ENCODE results near the gene EIF4G1. TPM values are rescaled to one million over a fixed set of nuclear protein-coding genes. Genes with fewer than 3 reads are reported as not detected.

The EIF4G1 gene
- total RNA-seq, 2 donors from 2014 or later = 229 to 275 TPM

DNA sequence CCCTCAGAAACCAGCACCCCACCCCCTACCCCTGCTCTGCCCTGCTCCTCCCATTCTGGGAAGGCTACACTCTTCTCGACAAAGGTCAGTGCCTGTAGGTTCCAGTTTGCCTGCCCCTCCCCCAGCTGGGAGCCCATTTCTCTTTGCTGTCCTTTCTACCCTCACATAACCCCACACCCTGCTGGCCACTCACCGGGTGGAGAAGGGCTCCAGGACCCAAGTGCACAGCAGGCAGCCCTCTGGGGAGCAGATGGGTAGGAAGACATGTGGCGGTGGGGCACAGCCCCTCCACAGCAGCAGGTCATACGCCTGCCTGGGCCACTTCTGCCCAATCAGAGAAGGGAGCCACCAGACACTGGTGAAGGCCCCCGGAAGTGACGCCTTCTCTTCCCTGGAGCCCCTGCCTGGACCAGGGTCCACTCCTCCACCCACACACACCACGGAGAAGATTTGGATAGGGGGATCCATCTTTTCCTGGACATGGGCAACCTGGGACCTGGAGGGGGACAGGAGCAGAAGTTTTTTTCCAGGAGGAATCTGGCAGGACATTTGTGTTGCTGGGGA, 63.6 kb downstream of the EIF4G1 start, which contains the start of gene THPO:
Gene THPO (minus strand): TSS at position 326 of the 564 bp plus-strand sequence. CDS start 1,948 bp downstream, outside the sequence.
- DNase-seq (no peak), ATAC-seq (no peak)
- intact Hi-C loops (cut with DNase I) = loop anchor here (10.0 kb wide), 3 partner anchors 137 to 397 kb away; no protein-coding TSS in a partner anchor

DNA sequence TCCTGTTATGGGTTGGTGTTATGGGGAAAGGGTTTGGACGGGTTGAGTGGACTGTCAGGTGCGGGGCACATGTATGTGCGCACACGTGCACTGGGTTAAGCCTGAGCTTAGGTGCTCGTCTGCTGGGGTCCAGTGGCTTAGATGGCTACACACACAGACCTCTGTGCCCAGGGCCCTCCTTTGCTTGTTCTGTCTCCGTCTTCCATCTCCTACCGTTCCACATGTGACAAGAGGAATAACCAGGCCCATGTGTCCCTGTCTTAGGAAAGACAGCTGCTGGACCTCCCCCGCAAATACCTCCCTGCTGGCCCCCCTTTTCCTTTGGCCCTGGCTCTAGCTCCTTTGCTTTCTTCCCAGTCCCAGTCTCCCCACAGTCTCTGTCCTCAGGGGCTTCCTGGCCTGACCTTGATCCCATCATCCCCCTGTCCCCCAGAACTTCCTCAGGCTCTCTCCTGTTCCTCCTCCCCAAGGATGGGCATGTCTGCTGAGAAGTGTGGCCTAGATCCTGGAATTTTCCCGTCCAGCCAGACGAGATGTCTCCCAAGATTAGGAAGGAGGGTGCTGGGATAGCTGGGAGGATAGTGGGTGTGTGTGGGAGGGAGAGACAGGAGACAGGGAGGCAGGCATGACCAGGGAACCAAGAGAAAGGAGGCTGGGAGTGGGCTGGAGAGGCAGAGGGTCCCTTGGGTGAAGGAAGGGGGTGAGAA, 64.4 kb downstream of the EIF4G1 start:
- DNase-seq (no peak), ATAC-seq (no peak)
- intact Hi-C loops (cut with DNase I) = loop anchor here (10.0 kb wide), 3 partner anchors 136 to 396 kb away; no protein-coding TSS in a partner anchor

DNA sequence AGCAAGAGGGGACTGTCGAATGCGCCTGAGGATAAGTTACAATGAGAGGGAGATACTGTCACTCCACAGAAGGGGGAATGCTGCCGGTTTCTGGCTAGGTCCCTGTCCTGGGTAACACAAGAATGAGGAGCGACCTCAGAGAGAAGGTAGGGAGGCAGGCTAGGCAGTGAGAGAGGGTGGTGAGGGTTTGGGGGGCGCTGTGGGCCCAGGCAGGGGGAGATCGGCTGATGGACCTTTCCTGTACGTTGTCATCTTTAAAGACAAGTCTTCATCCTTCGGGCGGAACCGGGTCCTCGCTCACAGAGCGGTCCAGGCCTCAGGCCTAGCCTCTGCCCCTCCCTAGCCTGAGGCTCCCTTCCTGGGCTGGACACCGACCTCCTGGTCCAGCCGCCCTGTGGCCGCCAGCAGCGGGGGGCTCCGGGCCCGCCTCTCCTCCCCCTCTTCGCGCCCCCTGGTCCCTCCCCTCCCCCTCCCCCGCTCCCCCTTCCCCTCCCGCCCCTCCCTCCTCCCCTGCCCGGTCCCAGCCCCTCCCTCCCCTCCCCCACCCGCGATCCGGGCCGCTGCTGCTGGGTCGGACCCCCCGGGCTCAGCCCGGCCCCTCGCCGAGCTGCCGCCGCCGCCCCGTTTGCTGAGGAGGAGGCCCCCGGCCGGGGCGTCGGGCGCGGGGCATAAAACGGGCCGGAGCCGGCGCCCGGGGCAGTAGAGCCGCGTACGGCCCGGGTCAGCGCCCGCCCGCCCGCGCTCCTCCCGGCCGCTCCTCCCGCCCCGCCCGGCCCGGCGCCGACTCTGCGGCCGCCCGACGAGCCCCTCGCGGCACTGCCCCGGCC, 65.2 kb downstream of the EIF4G1 start, which contains the start of gene CHRD:
Gene CHRD (plus strand): TSS at position 697 of the 827 bp plus-strand sequence. CDS start 265 bp downstream, outside the sequence.
- intact Hi-C loops (cut with DNase I) = loop anchor here (10.0 kb wide), 4 partner anchors 135 to 405 kb away; no protein-coding TSS in a partner anchor
- DNase-seq = no peak
- peak; percentile 39 to 55 for ATAC-seq

DNA sequence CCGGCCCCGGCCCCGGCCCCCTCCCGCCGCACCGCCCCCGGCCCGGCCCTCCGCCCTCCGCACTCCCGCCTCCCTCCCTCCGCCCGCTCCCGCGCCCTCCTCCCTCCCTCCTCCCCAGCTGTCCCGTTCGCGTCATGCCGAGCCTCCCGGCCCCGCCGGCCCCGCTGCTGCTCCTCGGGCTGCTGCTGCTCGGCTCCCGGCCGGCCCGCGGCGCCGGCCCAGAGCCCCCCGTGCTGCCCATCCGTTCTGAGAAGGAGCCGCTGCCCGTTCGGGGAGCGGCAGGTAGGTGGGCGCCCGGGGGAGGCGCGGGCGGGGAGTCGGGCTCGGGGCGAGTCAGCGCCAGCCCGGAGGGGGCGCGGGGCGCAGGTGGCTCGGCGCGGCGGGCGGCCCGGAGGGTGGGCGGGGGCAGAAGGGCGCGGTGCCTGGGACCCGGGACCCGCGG, 65.8 kb downstream of the EIF4G1 start:
- peak; percentile 75 for DNase-seq
- intact Hi-C loops (cut with DNase I) = loop anchor here in 1 of 2 donors (10.0 kb wide), 1 partner anchor 405 kb away; no protein-coding TSS in a partner anchor
- peak; percentile 45 to 51 for ATAC-seq

DNA sequence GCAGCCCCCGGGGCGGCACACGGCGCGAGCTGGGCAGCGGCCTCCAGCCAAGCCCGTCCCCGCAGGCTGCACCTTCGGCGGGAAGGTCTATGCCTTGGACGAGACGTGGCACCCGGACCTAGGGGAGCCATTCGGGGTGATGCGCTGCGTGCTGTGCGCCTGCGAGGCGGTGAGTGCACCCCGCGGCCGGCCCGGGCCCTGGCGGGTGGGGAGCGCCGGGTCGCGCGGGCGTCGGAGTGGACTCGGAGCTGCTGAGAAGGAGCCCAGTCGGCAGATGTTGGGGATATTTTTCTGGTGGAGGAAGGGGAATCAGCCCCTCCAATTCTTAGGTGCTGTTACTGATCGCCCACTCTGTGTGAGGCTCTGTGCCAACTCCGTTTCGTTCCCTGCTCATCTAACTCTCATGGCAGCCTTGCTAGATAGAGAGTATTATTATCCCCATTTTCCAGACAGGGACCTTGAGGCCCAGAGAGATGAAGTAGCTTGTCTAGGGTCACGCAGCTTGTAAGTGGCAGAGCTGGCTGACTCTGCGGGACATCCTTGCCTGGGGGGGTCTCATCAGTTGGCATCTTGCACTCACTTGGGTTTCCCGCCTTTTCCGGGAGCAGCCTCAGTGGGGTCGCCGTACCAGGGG, 66.3 kb downstream of the EIF4G1 start:
- ATAC-seq = peak in 1 of 2 donors; percentile 3
- no peak for DNase-seq
- intact Hi-C loops (cut with DNase I) = loop anchor here in 1 of 2 donors (10.0 kb wide), 1 partner anchor 404 kb away; no protein-coding TSS in a partner anchor

DNA sequence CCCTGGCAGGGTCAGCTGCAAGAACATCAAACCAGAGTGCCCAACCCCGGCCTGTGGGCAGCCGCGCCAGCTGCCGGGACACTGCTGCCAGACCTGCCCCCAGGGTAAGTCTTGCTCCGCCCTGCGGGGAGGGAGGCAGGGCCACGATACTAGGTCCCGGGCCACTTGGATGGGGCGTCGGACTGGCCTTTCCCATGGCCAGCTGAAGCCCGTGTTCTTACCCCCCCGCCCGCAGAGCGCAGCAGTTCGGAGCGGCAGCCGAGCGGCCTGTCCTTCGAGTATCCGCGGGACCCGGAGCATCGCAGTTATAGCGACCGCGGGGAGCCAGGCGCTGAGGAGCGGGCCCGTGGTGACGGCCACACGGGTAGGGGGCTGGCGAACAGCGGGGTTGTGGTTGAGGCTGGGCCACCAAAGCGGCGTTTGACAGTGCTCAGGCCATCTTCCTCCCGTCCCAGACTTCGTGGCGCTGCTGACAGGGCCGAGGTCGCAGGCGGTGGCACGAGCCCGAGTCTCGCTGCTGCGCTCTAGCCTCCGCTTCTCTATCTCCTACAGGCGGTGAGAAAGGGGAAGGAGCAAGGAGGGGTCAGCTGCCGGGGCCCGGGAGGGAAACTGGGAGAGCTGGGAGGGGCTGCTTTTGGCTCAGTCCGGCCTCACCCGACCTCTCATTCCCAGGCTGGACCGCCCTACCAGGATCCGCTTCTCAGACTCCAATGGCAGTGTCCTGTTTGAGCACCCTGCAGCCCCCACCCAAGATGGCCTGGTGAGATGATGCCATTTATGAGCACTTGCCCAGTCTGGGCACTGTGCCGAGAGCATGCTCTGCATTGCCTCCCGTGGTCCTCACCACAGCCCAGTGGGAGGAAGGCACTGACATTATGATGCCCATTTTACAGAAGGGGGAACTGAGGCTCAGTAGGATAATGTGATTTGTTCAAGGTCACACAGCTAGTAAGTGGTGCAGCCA, 67.1 kb downstream of the EIF4G1 start:
- intact Hi-C loops (cut with DNase I) = loop anchor here in 1 of 2 donors (10.0 kb wide), 1 partner anchor 403 kb away; no protein-coding TSS in a partner anchor
- DNase-seq = peak; percentile 60
- ATAC-seq = peak; percentile 52 to 55

DNA sequence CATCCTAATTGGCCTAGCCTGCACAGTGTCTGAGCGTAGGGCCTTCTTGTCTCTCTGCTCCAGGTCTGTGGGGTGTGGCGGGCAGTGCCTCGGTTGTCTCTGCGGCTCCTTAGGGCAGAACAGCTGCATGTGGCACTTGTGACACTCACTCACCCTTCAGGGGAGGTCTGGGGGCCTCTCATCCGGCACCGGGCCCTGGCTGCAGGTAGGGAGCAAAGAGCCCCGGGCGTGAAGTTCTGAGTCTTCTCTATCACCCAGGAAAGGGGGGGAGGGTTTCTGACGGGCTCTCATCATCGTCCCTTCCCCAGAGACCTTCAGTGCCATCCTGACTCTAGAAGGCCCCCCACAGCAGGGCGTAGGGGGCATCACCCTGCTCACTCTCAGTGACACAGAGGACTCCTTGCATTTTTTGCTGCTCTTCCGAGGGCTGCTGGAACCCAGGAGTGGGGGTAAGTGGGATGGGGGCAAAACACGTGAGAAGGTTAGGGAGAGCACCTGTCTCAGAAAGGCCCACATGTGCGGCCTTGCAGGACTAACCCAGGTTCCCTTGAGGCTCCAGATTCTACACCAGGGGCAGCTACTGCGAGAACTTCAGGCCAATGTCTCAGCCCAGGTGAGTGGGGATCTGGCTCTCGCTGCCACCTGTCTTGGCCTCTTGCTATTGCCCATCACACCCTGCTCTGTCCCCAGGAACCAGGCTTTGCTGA, 68.1 kb downstream of the EIF4G1 start:
- intact Hi-C loops (cut with DNase I) = loop anchor here in 1 of 2 donors (10.0 kb wide), 1 partner anchor 402 kb away; no protein-coding TSS in a partner anchor
- no peak for ATAC-seq

DNA sequence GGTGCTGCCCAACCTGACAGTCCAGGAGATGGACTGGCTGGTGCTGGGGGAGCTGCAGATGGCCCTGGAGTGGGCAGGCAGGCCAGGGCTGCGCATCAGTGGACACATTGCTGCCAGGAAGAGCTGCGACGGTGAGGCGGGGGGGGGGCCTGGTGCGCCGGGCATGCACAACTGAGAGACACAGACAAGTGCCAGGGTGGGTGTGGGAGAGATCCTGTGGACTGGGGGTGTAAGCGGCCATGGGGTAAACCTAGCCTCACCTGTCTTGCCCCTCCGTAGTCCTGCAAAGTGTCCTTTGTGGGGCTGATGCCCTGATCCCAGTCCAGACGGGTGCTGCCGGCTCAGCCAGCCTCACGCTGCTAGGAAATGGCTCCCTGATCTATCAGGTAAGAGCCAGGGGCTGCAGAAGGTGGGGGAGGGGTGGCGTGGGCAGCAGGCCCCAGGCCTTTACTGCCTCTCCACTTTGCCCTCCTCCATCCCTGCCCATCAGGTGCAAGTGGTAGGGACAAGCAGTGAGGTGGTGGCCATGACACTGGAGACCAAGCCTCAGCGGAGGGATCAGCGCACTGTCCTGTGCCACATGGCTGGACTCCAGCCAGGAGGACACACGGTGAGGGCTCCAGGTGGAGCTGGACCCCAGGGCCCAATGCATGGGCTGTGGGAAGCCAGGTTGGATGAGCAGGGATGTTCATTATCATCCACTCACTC, 68.8 kb downstream of the EIF4G1 start:
- intact Hi-C loops (cut with DNase I) = loop anchor here in 1 of 2 donors (10.0 kb wide), 1 partner anchor 402 kb away; no protein-coding TSS in a partner anchor
- ATAC-seq = no peak
- no peak for DNase-seq

More for the DNA sequence above, 68.1 kb downstream of the EIF4G1 start:
- DNase-seq = no peak

DNA sequence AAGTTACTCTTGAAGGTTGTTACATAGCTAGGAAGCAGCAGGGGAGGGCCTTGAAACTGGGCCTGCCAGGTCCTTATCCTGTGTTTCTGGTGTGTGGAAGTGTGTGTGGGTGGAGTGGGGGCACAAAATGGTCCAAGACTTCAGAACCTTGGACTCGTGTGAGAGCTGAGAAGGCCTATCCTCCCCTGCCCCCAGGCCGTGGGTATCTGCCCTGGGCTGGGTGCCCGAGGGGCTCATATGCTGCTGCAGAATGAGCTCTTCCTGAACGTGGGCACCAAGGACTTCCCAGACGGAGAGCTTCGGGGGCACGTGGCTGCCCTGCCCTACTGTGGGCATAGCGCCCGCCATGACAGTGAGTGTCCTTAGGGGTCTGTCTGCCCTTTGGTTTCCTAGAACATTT, 69.9 kb downstream of the EIF4G1 start:
- ATAC-seq = no peak
- intact Hi-C loops (cut with DNase I) = loop anchor here in 1 of 2 donors (10.0 kb wide), 1 partner anchor 400 kb away; no protein-coding TSS in a partner anchor
- DNase-seq = no peak

Other genes starting within 250 kb of the EIF4G1 start
- not detected for gene HTR3E, start 217.5 kb upstream of the EIF4G1 start, total RNA-seq
- gene EIF2B5, start 179.2 kb upstream of the EIF4G1 start, total RNA-seq = 10 to 100 TPM; 29.1 to 30.5 TPM
- gene DVL3, start 159.2 kb upstream of the EIF4G1 start, total RNA-seq = 10 to 100 TPM; 42.6 to 66.2 TPM
- gene AP2M1, start 139.8 kb upstream of the EIF4G1 start, total RNA-seq = 100 to 1,000 TPM; 278 to 314 TPM
- gene ABCF3, start 128.4 kb upstream of the EIF4G1 start, total RNA-seq = 10 to 100 TPM; 54.4 to 78.2 TPM
- not detected for gene VWA5B2, start 85.0 kb upstream of the EIF4G1 start, total RNA-seq
- gene ALG3, start 65.6 kb upstream of the EIF4G1 start, total RNA-seq = 10 to 100 TPM; 23.2 to 28.2 TPM
- gene EEF1AKMT4, start 64.9 kb upstream of the EIF4G1 start, total RNA-seq = 1 to 10 TPM; 1.9 to 3.1 TPM
- gene CAMK2N2, start 53.1 kb upstream of the EIF4G1 start, total RNA-seq = under 1 TPM in 1 of 2 donors, not detected in 1; 0.18 TPM
- 1 to 10 TPM in 1 of 2 donors, not detected in 1; 1.1 TPM for gene ECE2, start 38.6 kb upstream of the EIF4G1 start, total RNA-seq
- gene PSMD2, start 15.4 kb upstream of the EIF4G1 start, total RNA-seq = 100 to 1,000 TPM; 176 to 217 TPM
- 10 to 100 TPM; 21.0 to 31.1 TPM for gene FAM131A, start 23.0 kb downstream of the EIF4G1 start, total RNA-seq
- 1 to 10 TPM; 2.3 to 2.6 TPM for gene CLCN2, start 47.0 kb downstream of the EIF4G1 start, total RNA-seq
- gene POLR2H, start 47.1 kb downstream of the EIF4G1 start, total RNA-seq = 10 to 100 TPM; 26.8 to 34.4 TPM
- gene THPO, start 63.6 kb downstream of the EIF4G1 start, total RNA-seq = under 1 TPM; 0.50 to 0.58 TPM
- 10 to 100 TPM in 1 of 2 donors, 1 to 10 TPM in 1; 7.2 to 12.2 TPM for gene CHRD, start 65.4 kb downstream of the EIF4G1 start, total RNA-seq
- 1 to 10 TPM; 1.6 to 1.7 TPM for gene EPHB3, start 247.2 kb downstream of the EIF4G1 start, total RNA-seq

Measured in left cardiac atrium (tissue), 4 donors.